Vagina (tissue), 2 donors: ENCODE data around the gene RALGAPA2.

Experiments used
- POLR2A ChIP-seq, 2 donors: fragments of 450-650 bp; IDR thresholded peaks; one replicate each; pipeline ENCODE4 v1.6.1; 2017; ENCODE audit warnings: antibody characterized with exemption in 2 of 2, mild to moderate bottlenecking in 2 of 2, moderate library complexity in 2 of 2
- POLR2AphosphoS5 ChIP-seq, 2 donors: sonication (generic); formaldehyde crosslinking; IDR thresholded peaks; one replicate each; pipeline ENCODE4 v1.9.0; 2017; ENCODE audit warnings: antibody characterized with exemption in 2 of 2, mild to moderate bottlenecking in 2 of 2, low read depth in 1 of 2; ENCODE audit not compliant: insufficient read depth in 1 of 2
- TF ChIP-seq, protein P1 (sequence below), 3 experiments: fragments of 450-650 bp in 2 of 3; fragments of 200-600 bp in 1 of 3; sonication (generic) in 1 of 3; IDR thresholded peaks; one replicate each; pipeline ENCODE4 v1.5.1; 2017 to 2019; ENCODE audit warnings: antibody characterized with exemption in 3 of 3, mild to moderate bottlenecking in 2 of 3, moderate library complexity in 2 of 3

DNA sequence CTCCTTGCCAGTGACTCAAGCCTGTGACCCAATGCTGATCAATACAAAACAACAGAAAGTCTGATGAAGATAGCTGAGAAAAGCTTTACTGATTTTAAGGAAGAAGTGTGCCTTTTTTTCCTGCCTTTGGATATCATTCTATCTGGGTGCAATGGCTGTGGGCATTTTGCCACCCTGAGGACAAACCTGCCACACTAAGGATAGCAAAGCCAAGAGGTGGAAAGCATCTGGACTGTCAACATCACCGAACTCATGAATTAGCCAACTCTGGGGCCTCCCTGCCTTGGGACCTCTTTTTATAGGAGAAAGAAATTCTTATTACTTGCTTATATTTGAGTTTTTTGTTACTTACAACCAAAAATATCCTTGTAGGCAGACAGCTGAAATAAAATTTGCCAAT lies 19.9 kb downstream of the RALGAPA2 start:
- TF ChIP-seq, protein P1, sequence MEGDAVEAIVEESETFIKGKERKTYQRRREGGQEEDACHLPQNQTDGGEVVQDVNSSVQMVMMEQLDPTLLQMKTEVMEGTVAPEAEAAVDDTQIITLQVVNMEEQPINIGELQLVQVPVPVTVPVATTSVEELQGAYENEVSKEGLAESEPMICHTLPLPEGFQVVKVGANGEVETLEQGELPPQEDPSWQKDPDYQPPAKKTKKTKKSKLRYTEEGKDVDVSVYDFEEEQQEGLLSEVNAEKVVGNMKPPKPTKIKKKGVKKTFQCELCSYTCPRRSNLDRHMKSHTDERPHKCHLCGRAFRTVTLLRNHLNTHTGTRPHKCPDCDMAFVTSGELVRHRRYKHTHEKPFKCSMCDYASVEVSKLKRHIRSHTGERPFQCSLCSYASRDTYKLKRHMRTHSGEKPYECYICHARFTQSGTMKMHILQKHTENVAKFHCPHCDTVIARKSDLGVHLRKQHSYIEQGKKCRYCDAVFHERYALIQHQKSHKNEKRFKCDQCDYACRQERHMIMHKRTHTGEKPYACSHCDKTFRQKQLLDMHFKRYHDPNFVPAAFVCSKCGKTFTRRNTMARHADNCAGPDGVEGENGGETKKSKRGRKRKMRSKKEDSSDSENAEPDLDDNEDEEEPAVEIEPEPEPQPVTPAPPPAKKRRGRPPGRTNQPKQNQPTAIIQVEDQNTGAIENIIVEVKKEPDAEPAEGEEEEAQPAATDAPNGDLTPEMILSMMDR (IDR thresholded peaks at IDR 0.05), result no peak
- no peak for TF ChIP-seq POLR2AphosphoS5 (IDR thresholded peaks at IDR 0.05; ENCODE audit: insufficient read depth in 1 of 2, low read depth in 1 of 2)
- no peak for TF ChIP-seq POLR2A (IDR thresholded peaks at IDR 0.05)
